HG03025 (cell line): Measurements from ENCODE around the gene FAM210A.
"Not testable (repeated sequence)": the region's sequence is repeated elsewhere in the genome, so short reads cannot be mapped to it uniquely, and the experiment has no call there.

ENCODE experiments used
- ATAC-seq: cut with Tn5 transposase; IDR thresholded peaks from one replicate; pipeline ENCODE4 v1.9.1; 2021; ENCODE audit warnings: mild to moderate bottlenecking, moderate library complexity; ENCODE audit not compliant: unreplicated experiment, low FRiP score

The FAM210A gene

GRCh38 chr18:13710414-13710831, 15.9 kb downstream of the FAM210A start:
- ATAC-seq = no peak

DNA sequence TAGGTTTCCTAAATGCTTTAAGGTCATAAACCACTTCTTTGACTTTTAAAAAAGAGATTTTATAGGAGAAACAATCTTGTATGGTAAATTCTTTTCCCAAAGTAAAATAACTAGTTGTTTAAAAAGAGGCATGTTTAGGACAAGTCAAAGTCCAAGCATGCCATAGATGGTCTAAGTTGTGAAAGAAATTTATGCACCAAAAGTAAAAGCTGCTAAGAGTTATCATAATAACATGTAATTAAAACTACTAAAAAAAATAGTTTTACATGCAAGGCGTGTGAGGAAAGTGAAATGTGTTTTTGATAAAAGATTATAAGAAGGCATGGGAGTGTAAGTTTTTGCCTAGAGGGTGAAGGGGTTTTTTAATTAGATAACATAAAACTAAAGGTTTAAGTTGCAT, 22.5 kb downstream of the FAM210A start:
- ATAC-seq = no peak

DNA sequence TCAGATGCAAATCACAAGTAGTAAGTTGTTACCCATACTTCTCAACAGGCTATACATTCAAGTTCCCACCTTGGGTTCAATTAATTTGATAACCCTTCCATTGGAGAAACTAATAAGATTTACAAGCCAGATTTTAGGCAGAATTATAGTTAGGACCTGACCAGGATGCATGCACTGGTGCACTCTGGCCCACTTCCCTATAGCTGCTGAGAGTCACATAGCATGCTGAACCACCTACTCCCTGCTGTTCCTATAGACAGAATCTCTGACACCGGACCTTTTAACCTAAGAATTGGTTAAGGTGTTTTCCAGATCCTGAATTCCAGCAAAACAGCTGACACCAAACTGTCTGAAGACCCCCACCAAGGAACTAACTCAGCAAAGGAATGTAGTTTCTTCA, 26.2 kb downstream of the FAM210A start:
- ATAC-seq = no peak

GRCh38 chr18:13696961-13697360, 29.4 kb downstream of the FAM210A start:
- ATAC-seq = no peak

- not testable (repeated sequence) for ATAC-seq
These were observed 31.0 kb downstream of the FAM210A start for GRCh38 chr18:13695337-13695736.

DNA sequence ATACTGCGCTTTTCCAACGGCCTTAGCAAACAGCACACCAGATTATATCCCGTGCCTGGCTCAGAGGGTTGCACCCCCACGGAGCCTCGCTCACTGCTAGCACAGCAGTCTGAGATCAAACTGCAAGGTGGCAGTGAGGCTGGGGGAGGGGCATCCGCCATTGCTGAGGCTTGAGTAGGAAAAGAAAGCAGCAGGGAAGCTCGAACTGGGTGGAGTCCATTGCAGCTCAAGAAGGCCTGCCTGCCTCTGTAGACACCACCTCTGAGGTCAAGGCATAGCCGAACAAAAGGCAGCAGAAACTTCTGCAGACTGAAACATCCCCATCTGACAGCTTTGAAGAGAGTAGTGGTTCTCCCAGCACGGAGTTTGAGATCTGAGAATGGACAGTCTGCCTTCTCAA, 36.3 kb downstream of the FAM210A start:
- not testable (repeated sequence) for ATAC-seq

- ATAC-seq = no peak
These were observed 37.9 kb downstream of the FAM210A start for GRCh38 chr18:13688191-13689136.

- ATAC-seq = no peak
These were observed 41.8 kb downstream of the FAM210A start for GRCh38 chr18:13684546-13684945.

DNA sequence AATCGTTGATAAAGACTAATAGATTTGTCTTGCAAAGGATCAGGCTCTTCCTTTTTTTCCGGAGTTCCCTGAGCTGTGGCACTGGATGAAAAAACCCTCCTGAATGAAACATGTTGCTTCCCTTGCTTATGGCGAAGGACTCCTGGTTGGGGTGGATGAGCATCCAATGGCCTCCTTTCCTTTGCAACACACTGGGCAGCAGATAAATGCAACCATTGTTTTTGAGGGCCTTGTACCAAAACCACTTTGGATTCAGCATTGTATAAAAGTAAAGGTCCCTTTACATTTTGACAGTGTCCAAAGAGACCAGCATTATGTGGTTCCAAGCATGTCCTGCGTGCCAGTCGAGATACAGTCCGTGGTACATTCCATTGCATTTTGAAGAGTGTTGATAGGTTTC, 44.7 kb downstream of the FAM210A start:
- no peak for ATAC-seq

- no peak for ATAC-seq
These were observed 45.7 kb downstream of the FAM210A start for GRCh38 chr18:13680612-13681011.

- not testable (repeated sequence) for ATAC-seq
These were observed 49.0 kb downstream of the FAM210A start for GRCh38 chr18:13677350-13677749.

DNA sequence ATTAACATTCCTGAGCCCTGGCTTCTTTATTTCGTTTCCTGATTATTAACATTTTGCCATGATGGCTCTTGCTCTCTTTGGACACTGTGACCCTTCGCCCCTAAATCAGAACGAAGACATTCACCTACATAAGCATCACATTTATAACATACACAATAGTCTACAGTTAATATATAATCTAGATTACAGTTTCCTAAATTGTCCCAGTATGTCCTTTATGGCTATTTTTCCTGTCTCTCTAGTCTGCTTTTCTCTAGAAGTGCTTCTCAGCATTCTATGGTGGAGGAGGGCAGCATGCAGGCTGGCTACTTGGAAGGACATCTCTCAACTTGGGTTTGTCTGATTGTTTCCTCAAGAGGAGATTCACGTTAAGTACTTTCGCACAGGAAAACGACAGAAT, 49.9 kb downstream of the FAM210A start:
- no peak for ATAC-seq

- no peak for ATAC-seq
These were observed 53.7 kb downstream of the FAM210A start for GRCh38 chr18:13672657-13673056.

GRCh38 chr18:13661779-13662256, 64.5 kb downstream of the FAM210A start:
- ATAC-seq = no peak

DNA sequence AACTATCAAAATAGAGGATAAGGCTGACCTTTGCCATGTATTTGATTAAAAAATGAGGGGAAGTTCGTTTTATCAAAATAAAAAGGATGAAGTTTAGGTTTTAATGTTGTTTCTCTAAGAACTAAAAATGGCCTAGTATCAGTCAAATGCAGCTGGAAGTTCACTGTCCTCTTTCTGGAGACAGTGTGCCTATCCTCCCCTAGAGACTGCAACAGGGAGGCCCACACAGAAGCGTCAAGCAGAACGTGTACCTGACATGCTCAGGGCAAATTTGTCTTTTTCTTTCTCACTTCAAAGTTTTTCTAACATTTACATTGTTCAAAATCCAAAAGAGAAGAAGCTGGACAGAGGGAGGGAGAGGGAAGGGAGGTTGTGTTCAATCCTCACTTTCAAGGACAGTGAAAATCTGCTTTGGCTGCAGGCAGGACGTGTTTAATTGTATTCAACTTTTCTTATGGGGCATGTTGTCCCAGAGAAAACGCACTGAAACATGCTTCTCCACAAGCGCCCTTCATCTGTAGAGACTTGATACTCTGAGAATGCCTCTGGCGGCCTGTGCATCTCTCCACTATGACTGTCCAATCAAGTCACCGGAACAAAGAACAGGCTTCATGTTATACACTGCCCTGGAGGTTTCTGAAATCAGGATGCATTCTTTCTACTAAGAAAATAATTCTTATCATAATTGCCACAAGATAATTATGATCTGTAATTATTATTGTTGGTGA, 65.1 kb downstream of the FAM210A start:
- ATAC-seq = no peak

DNA sequence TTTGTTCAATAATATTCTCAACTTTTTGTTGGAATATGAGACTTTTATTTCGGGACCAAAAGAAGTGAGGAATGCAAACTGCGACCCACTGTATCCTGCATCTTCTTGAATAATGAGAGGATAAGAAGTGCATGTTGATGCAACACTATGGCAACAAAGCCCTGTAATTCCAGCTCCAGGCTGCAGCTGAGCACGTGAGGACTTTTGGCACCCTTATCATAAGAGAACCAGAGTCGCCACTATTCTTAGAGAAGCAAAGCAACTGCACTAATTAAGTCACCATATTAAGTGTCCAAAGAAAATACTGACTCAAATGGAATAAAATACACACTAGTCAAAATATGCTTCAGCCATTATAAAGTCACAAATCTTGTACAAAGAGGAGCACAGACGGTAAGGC, 65.8 kb downstream of the FAM210A start:
- ATAC-seq = no peak

DNA sequence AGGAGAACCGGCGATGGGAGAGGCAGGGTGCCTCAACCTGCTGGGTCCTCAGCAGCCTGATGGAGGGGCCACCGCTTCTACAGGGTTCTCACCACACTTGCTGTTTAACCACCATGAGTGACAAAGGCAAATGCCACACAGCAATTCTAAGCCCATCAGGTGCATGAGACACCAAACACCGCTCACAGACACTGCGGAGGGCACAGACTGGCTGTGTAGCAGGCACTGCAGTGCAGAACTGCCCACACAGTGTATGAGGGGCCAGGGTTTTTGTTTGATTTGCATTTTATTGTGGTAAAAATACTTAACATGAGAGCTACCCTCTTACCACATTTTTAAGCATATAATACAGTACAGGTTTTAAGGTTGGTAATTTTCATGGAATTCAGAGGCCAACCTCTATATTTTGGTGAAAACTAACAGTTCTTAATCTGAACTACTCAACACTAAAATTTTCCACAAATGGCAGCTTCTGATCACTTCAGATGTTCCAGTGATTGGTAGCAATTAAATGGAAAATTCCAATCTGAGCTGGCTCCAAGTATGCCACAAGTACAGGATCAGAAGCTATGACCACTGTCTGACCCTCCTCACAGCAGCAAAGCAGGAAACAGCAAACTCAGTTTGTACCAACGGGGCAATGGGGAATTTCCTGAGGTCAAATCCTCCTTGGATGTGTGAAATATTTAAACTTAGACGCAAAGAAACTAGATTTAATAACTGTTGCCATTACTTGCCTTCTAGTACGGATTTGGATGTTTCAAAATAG, 67.7 kb downstream of the FAM210A start:
- ATAC-seq = no peak

GRCh38 chr18:13657974-13658373, 68.4 kb downstream of the FAM210A start:
- no peak for ATAC-seq

DNA sequence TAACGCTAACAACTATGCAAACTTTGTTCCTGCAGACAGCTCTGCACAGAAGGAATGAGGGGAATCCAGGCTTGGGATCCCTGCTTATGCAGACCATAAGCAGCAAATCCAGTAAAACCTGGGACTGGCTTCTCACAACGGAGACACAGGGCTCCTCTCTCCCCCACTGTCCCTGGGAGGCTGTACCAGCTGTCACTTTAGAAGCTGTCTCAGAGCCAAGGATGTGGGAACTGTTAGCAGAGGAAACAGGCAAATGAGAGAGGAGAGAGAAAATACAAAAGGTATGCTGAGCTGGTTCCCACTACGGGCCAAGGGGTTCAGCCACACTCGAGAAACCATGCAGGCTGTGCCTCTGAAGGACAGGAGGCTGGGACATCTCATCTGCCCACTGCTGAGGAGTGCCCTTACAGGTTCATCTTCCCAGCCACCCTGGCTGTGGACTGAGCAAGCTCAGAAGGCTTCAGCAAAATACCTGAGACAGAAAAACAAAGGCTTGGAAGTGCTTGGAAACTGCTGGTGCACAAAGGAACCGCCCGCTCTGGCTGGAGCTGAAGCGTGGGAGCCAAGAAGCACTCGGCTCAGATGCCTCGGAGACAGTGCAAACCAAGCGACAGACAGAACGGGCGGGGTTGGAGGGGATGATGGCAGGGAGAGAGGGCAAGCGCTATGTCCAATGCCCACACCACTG, 72.5 kb downstream of the FAM210A start:
- ATAC-seq = no peak
